Dedifferentiated amniotic fluid mesenchymal stem cell (primary cell): ENCODE measurements around the gene PKMYT1.

ENCODE experiments used
- DNase-seq: peaks from one replicate; pipeline ENCODE4 v3.0.0-alpha.2; 2016; ENCODE audit errors: extremely low spot score

Gene PKMYT1

DNA sequence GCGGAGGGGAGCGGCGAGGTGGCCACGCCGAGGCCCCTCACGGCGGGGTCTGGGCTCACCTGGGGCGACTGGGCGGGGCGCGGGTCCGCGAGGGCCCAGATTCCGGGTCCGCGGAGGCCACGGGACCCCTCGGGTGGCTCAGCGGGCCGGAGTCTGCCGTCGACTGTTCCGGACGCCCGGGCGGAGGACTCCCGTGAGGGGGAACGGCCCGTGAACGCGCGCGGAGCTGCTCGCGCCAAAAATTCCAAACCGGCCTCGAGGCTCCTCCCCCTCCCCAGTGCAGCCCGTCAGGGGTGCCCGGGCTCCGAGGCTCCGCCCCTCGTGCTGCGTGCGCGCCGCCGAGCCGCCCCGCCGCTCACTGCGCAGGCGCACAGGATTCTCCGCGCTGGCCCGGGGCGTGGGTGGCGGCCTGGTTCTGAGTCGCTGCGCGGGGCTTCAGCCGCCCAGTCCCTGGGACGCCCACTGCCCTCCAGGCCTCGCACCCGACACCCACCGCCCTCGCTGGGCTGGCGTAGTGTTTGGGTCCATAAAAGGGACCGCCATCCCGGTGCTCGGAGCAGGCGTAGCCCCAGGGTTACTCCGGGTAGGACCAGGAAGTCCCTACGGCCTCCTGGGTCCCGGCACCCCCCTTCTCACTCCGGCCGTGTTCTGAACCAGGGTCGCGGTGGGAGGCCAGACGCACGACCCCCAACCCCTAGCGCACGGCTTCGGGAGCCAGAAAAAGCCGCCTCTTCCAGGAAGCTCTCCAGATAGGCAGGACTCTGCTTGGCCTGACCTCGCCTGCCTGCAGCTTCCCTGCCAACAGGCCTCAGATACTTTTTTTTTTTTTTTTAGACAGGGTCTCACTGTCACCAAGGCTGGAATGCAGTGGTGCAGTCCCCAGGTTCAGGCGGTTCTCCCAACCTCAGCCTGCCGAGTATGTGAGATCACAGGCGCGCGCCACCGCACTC, at the start of gene PKMYT1:
PKMYT1 (minus strand) TSS at position 220 of the 950 bp plus-strand sequence. CDS start 789 bp downstream, outside the sequence.
- peak; percentile 76 for DNase-seq

DNA sequence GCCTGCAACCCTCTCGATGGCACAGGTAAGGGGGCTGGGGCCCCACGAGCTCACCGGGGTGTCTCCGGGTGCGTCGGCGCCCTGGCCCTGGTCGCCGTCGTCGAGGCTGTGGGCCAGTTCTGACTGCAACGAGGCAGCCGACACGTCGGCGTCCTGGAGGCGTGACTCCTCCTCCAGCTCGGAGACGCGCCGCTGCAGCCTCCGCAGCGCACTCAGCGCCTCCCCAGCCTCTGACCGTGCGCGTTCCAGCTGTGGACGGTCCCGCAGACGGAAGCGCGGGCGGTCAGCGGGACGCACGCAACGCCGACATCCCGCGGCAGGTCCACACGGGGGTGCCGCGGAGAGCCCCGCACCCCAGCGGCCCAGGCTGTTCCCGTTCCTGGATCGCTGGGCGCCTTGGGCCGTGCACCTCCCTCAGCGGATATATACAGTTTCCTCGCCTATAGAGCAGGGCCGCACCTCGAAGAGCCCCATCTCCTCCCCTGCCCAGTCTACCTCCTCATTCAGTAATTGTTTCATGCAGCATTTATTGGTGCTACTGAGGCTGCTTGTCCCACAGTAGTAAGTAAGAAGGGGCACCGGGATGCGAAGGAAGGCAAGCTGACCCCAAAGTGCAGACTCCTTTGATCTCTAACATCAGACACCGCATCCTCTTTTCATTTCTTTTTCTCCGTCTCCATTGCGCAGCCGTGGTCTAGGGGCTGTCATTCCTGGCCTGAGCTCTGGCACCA, 49.4 kb upstream of the PKMYT1 start:
- no peak for DNase-seq

- no peak for DNase-seq
Measured at GRCh38 chr16:3028716-3029319, 48.6 kb upstream of the PKMYT1 start.

- DNase-seq = no peak
Measured at GRCh38 chr16:3027983-3028715, 47.9 kb upstream of the PKMYT1 start.

DNA sequence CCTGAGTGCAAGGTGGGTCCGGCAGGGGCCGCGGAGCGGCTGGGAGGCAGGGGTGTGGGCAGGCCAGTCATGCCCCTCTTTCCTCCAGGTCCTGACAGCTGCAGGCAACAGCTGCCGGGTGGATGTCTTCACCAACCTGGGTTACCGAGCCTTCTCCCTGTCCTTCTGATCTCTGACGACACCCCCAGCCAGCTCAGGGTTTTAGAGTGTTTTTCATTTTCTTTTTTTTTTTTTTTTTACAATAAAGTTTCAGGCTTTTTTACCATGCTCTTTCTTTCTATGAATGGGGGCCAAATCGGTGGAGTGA, 47.2 kb upstream of the PKMYT1 start:
- DNase-seq = no peak

DNA sequence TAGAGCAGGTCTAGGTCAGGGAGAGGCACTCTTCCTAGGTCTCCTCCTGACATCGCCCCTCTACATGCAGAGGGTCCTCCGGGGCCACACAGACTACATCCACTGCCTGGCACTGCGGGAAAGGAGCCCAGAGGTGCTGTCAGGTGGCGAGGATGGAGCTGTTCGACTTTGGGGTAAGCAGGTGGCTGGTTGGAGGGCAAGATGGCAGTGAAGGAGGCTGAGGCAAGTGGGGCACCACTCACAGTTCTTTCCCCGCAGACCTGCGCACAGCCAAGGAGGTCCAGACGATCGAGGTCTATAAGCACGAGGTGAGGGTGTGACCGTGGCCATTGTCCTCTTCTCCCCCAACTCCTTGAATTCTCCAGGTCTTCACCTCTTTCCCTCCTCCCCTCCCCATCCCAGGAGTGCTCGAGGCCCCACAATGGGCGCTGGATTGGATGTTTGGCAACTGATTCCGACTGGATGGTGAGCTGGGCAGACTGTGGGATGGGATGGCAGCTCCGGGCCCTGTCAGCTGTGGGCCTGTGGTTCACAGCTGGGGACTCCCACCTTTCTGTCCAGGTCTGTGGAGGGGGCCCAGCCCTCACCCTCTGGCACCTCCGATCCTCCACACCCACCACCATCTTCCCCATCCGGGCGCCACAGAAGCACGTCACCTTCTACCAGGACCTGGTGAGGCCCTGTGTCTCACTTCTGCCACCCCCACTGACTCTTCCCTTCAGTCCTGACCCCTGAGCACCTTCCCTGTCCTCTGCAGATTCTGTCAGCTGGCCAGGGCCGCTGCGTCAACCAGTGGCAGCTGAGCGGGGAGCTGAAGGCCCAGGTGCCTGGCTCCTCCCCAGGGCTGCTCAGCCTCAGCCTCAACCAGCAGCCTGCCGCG, 46.6 kb upstream of the PKMYT1 start:
- DNase-seq = no peak

DNA sequence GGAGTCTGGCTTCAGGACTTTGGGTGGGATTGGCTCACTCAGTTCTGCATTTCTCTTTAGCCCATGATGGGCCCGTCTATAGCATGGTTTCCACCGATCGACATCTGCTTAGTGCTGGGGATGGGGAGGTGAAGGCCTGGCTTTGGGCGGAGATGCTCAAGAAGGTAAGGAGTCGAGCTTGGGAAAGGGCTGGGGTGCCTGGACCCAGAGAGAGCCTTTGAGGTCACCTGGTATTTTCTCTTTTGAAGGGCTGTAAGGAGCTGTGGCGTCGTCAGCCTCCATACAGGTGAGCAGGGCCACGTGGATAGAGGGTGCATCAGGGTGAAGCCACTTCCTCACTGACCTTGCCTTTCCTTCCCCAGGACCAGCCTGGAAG, 45.7 kb upstream of the PKMYT1 start:
- no peak for DNase-seq

DNA sequence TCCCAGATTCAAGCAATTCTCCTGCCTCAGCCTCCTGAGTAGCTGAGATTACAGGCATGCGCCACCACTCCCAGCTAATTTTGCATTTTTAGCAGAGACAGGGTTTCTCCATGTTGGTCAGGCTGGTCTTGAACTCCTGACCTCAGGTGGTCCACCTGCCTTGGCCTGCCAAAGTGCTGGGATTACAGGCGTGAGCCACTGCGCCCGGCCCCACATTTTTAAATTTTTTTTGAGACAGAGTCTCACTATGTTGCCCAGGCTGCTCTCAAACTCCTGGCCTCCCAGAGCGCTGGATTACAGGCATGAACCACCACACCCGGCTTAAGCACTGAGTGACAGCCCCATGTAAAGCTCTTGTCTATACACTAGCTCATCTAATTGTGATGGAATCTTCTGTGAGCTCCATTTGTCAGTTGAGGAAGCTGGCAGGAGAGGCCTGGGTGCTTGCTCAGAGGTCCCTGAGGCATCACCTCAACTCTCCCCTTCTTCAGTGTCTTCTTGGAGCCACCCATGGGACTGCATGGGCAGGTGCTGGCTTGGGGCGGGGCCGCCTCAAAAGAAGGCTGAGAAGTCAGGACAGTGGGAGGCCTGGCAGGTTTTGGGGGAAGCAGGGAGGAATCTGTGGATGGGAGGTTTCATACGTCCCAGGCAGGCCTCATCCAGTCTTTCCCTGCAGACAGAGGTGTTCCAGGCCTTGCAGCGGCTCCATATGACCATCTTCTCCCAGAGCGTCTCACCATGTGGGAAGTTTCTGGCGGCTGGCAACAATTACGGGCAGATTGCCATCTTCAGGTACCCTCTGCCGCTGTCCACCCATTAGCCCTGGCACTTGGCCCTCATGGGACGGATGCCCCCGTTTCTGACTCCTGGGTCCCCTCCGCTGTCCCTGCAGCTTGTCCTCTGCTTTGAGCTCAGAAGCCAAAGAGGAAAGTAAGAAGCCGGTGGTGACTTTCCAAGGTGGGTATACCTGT, 45.1 kb upstream of the PKMYT1 start:
- no peak for DNase-seq

DNA sequence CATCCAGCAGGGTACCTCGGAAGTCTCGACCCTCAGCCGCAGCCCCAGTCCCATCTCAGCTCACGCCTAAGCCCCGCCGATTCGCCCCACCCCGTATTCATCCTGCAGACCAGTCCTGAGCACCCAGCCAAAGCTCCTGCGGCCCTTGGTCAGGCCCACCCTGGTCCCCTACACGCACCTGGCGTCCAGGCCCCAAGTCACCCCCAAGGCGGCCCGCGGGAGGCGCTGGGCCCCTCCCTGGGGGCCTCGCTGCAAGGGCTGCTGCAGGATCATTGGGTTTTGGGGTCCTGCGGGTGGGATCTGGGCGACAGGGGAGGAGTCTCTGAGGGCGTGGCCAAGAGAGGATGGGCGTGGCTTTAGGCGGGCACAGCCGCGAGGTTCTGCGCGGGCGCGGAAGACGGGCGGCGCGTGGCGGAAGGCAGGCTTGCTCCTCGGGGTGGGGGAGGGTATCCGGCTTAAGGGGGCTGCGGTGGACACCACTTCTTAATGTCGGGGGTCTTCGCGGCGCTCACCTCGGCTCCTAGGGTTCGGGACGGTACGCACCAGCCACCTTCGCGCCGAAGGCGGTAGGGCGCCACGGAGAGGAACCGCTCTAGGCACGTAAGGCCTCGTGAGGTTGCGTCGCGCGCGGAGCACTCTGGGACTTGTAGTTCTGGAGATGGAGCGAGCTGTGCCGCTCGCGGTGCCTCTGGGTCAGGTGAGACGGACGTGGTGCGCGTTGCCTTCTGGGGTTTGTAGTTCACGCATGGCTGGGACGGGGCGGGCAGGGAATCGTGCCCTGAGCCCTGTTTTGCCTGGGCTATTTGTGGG, 43.6 kb upstream of the PKMYT1 start, which contains the start of the genes HCFC1R1 and THOC6:
HCFC1R1 (minus strand) TSS at position 274 of the 810 bp plus-strand sequence; CDS start at position 273, 1 bp downstream.
THOC6 (plus strand) TSS at position 367 of the 810 bp plus-strand sequence; CDS start at position 659, 292 bp downstream.
- peak; percentile 97 for DNase-seq

DNA sequence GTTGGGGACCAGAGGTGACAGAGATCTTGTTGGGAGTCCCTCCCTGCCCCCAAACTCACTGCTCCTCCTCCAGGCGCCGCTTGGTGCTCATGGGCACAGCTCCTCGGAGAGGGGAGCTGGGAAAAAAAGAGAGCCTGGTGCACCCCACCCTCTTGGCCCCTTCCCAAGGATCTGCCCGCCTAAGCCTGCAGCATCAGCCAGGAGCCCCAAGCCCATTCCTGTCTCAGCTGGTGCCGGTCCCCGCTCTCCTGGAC, 43.1 kb upstream of the PKMYT1 start:
- peak; percentile 61 for DNase-seq

DNA sequence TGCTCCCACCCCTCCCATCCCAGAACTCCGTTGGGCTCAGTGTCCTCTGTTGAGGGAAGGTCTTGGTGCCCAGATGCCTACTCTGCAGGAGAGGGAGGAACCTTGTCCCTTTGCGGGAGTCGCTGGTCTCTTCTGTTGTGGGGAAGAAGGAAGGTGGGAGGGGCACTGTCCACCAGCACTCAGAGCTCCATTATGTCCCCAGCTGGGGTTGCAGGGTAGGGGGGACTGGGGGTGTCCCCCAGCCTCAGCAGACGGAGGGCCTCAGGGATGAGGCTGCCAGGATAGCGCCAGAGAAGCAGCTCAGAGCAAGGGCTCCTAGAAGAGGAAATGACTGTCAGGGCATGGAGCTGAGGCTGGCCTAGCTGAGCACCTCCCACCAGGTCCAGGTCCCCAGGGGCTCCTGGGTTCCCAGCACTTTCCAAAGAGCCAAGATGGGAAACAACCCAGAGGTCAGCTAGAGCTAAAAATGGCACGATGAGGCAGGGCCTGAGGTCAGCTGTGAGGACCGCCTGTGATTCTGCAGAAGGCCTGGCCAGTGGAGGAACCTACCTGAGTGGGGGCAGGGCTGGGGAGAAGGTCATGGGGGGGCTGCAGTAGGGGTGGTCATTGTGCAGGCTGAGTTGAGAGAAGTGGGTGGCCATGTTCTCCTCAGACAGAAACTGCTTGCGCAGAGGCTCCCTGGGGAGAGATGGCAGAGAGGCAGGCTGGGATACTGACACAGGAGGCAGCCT, 42.6 kb upstream of the PKMYT1 start:
- no peak for DNase-seq

DNA sequence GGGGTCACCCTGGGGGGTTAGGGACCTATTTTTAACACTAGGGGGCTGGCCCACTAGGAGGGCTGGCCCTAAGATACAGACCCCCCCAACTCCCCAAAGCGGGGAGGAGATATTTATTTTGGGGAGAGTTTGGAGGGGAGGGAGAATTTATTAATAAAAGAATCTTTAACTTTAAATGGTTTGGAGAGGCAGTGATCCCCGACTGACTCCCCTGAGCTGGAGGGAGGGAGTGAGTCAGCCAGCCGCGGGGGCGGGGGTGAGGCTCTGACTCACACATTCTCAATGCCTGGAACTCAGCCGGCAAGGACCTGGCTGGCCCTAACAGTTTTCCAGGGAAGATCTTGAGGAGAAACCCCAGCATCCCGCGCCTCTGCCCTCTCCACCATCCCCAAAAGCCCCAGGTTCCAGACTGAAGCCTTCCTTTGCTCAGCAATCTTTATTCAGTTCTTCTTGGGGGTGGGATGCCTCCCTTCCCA, 42.0 kb upstream of the PKMYT1 start:
- DNase-seq = peak; percentile 95

DNA sequence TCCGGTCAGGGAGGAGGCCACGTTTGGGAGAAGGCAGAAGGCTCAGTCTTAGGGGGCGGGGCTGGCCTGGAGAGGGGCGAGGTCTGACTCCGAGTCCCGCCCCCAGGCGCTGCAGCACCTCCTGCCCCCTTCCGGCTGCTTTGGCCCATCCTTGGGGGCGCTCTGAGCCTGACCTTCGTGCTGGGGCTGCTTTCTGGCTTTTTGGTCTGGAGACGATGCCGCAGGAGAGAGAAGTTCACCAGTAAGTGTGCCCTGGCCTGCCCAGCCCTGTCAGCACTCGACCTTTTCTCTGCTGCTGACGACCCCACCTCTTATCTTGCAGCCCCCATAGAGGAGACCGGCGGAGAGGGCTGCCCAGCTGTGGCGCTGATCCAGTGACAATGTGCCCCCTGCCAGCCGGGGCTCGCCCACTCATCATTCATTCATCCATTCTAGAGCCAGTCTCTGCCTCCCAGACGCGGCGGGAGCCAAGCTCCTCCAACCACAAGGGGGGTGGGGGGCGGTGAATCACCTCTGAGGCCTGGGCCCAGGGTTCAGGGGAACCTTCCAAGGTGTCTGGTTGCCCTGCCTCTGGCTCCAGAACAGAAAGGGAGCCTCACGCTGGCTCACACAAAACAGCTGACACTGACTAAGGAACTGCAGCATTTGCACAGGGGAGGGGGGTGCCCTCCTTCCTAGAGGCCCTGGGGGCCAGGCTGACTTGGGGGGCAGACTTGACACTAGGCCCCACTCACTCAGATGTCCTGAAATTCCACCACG, 41.4 kb upstream of the PKMYT1 start:
- peak; percentile 72 for DNase-seq

- peak; percentile 71 for DNase-seq
Measured at GRCh38 chr16:3020604-3021448, 40.6 kb upstream of the PKMYT1 start.

- peak; percentile 60 for DNase-seq
Measured at GRCh38 chr16:3020247-3020603, 40.0 kb upstream of the PKMYT1 start, which contains the start of gene TNFRSF12A. TNFRSF12A (plus strand) TSS chr16:3020368; CDS start chr16:3020398, 30 bp downstream.

DNA sequence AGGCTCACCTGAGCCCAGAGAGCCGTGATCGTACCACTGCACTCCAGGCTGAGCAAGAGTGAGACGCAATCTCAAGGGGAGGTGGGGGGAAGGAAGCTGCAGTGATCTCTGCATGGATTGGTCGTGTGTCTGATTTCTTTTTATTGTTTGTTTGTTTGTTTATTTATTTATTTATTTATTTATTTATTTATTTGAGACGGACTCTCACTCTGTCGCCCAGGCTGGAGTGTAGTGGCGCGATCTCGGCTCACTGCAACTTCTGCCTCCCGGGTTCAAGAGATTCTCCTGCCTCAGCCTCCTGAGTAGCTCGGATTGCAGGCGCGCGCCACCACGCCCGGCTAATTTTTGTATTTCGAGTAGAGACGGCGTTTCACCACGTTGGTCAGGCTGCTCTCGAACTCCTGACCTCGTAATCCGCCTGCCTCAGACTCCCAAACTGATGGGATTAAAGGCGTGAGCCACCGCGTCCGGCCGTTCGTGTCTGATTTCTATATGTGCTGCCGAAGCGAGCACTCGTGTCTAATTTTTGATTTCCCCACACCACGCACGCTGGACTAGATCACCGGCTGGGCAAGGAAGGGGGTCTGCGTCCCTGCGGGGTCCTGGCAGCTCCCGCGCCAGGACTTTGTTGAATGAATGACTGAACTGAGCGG, 39.5 kb upstream of the PKMYT1 start:
- no peak for DNase-seq
